Measurements from ENCODE around the gene HSP90AA1. TPM values are rescaled to one million over a fixed set of nuclear protein-coding genes. Genes with fewer than 3 reads are reported as not detected.
"Not testable (repeated sequence)": the region's sequence is repeated elsewhere in the genome, so short reads cannot be mapped to it uniquely, and the experiment has no call there.

HSP90AA1 gene
- total and polyA plus RNA-seq, 7 donors = 167 to 463 (median 265) TPM

GRCh38 chr14:102116361-102117180, 29.7 kb upstream of the HSP90AA1 start:
- intact Hi-C loops (cut with DNase I) = no loop called here
- no peak overlapping the region for H3K27ac ChIP-seq
- H3K4me1 ChIP-seq = no peaks in the 10 kb centered on the region
- H3K27me3 ChIP-seq = no peaks in the 10 kb centered on the region
- WGBS, 2 donors = 96 to 97% methylated on average over 13 of the region's 13 CpGs
- no peaks in the 10 kb centered on the region for H3K9me3 ChIP-seq
- no peak for TF ChIP-seq POLR2A (IDR thresholded peaks at IDR 0.05)
- no peak for TF ChIP-seq POLR2AphosphoS5 (IDR thresholded peaks at IDR 0.05)
- TF ChIP-seq CTCF (IDR thresholded peaks at IDR 0.05) = no peak
- no peak for TF ChIP-seq EP300 (IDR thresholded peaks at IDR 0.05)
- no peaks in the 10 kb centered on the region for H3K36me3 ChIP-seq
- DNase-seq = peak; percentile 57
- no peak overlapping the region for H3K4me3 ChIP-seq

DNA sequence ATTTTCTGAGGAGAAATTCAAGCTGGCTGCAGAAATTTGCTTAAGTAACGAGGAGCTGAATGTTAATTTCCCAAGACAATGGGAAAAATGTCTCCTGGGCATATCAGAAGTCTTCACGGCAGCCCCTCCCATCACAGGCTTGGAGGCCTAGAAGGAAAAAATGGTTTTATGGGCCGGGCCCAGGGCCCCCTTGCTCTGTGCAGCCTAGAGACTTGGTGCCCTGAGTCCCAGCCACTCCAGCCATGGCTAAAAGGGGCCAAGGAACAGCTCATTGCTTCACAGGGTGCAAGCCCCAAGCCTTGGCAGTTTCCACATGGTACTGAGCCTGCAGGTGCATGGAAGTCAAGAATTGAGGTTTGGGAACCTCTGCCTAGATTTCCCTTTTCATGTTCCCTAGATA, 24.3 kb upstream of the HSP90AA1 start:
- 89 to 90% methylated on average over 3 of the region's 3 CpGs for WGBS, 2 donors
- no peaks in the 10 kb centered on the region for H3K4me1 ChIP-seq
- intact Hi-C loops (cut with DNase I) = no loop called here
- no peak overlapping the region for H3K4me3 ChIP-seq
- no peaks in the 10 kb centered on the region for H3K27me3 ChIP-seq
- TF ChIP-seq POLR2A (IDR thresholded peaks at IDR 0.05) = no peak
- TF ChIP-seq CTCF (IDR thresholded peaks at IDR 0.05) = no peak
- peak; percentile 34 for DNase-seq
- no peak overlapping the region for H3K27ac ChIP-seq
- no peaks in the 10 kb centered on the region for H3K9me3 ChIP-seq
- H3K36me3 ChIP-seq = no peaks in the 10 kb centered on the region

- H3K27ac ChIP-seq; H3K4me1 ChIP-seq; H3K27me3 ChIP-seq; H3K9me3 ChIP-seq; H3K4me3 ChIP-seq; intact Hi-C loops (cut with DNase I); H3K36me3 ChIP-seq: not testable (repeated sequence)
- peak; percentile 2 for DNase-seq
- WGBS, 2 donors = 89 to 92% methylated on average over 1 of the region's 1 CpG
Measured at GRCh38 chr14:102109332-102109731, 22.5 kb upstream of the HSP90AA1 start.

DNA sequence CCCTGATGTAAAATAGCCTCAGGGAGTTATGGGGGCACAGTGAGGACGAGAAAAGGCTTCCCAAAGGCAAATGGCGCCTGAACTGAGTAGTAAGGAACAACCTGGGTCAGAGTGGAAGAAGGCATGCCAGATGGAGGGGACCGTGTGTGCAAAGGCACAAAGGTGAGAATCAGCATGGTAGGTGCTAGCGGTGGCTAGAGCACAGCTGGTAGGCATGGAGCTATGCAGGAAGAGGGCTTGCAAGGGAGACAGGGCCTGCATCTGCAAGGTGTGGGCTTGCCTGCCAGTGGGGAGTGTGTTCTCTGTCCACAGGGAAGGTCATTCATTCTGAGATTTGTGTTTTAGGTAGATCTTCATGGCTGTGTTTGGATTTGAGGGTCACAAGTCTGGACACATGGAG, 18.5 kb upstream of the HSP90AA1 start:
- H3K27me3 ChIP-seq = no peaks in the 10 kb centered on the region
- peak; percentile 3 for DNase-seq
- H3K27ac ChIP-seq = no peak overlapping the region
- H3K9me3 ChIP-seq = no peaks in the 10 kb centered on the region
- no peak overlapping the region for H3K4me3 ChIP-seq
- TF ChIP-seq EP300 (IDR thresholded peaks at IDR 0.05) = no peak
- intact Hi-C loops (cut with DNase I) = no loop called here
- 89% methylated on average over 4 of the region's 4 CpGs for WGBS, 2 donors
- no peaks in the 10 kb centered on the region for H3K36me3 ChIP-seq
- H3K4me1 ChIP-seq = no peaks in the 10 kb centered on the region

DNA sequence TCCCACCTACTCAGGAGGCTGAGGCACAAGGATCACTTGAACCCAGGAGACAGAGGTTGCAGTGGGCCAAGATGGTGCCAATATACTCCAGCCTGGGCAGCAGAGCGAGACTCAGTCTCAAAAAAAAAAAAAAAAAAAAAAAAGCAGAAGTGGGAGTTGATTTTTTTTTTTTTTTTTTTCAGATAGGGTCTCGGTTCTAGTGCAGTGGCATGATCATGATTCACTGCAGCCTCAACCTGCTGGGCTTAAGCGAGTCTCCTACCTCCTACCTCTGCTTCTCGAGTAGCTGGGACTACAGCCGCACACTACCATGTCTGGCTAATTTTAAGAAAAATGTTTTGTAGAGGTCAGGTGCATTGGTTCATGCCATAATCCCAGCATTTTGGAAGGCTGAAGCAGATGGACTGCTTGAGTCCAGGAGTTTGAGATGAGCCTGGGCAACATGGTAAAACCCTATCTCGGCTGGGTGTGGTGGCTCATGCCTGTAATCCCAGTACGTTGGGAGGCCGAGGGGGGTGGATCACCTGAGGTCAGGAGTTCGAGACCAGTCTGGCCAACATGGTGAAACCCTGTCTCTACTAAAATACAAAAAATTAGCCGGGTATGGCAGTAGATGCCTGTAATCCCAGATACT, 16.3 kb upstream of the HSP90AA1 start:
- H3K4me1 ChIP-seq = no peaks in the 10 kb centered on the region
- no peak for TF ChIP-seq POLR2AphosphoS5 (IDR thresholded peaks at IDR 0.05)
- no peak for TF ChIP-seq CTCF (IDR thresholded peaks at IDR 0.05)
- no peak for TF ChIP-seq EP300 (IDR thresholded peaks at IDR 0.05)
- TF ChIP-seq POLR2A (IDR thresholded peaks at IDR 0.05) = no peak
- intact Hi-C loops (cut with DNase I) = no loop called here
- no peak overlapping the region for H3K4me3 ChIP-seq
- DNase-seq = peak; percentile 41
- no peak overlapping the region for H3K27ac ChIP-seq
- no peaks in the 10 kb centered on the region for H3K36me3 ChIP-seq
- H3K27me3 ChIP-seq = no peaks in the 10 kb centered on the region
- H3K9me3 ChIP-seq = no peaks in the 10 kb centered on the region
- WGBS, 2 donors = 81 to 91% methylated on average over 10 of the region's 10 CpGs
